Measurements from ENCODE around the gene GLUD2. TPM values are rescaled to one million over a fixed set of nuclear protein-coding genes. Genes with fewer than 3 reads are reported as not detected.
A peak's percentile ranks its signal among the peaks of the same experiment; 100 is the strongest.
"Not testable (repeated sequence)": the region's sequence is repeated elsewhere in the genome, so short reads cannot be mapped to it uniquely, and the experiment has no call there.

Gene GLUD2
- 2.9 and 3.5 TPM in 2 replicates for total RNA-seq

GRCh38 chrX:121047441-121048419 is at the start of gene GLUD2:
Gene GLUD2, plus strand, starts transcription at chrX:121047610. Its CDS starts 75 bp downstream, at chrX:121047685.
- DNase-seq (ENCODE audit: low read depth), result not testable (repeated sequence)

DNA sequence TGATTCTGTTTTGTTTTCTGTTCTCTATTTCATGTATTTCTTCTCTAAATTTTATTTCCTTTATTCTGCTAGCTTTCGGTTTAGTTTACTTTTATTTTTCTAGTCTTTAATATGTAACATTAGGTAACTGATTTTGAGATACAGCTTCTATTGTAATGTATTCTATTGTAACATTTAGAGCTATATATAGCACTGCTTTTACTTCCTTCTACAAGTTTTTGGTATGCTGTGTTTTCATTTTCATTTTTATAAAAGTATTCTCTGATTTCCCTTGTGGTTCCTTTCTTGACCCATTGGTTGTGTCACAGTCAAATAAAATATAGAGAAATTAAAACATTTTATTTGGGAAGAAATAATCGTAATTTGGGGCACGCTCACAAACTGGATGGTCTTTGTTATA is 48.0 kb upstream of the GLUD2 start:
- no peak for DNase-seq (ENCODE audit: low read depth)

DNA sequence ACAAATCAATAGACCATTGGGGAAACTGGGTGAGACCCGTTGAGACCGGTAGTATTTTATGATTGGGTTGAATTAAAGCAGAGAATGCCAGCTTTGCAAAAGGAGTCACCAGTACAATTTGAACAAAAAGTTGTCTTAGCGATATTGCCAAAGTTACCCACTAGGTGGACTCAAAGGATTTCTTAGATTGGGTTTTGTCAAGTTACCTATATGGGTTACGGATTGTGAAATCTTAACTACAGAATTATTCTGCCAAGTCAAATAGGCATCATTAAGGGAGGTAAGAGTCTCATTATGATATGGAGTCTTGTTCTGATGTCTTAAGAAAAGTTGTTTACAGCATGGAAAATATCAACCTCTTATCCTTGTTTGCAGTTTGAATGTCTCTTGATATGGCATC is 46.8 kb upstream of the GLUD2 start:
- peak; percentile 46 for DNase-seq (ENCODE audit: low read depth)

- DNase-seq (ENCODE audit: low read depth), result peak; percentile 42
These were observed 38.5 kb upstream of the GLUD2 start for GRCh38 chrX:121008920-121009319.

- DNase-seq (ENCODE audit: low read depth), result no peak
These were observed 37.6 kb upstream of the GLUD2 start for GRCh38 chrX:121009764-121010163.

DNA sequence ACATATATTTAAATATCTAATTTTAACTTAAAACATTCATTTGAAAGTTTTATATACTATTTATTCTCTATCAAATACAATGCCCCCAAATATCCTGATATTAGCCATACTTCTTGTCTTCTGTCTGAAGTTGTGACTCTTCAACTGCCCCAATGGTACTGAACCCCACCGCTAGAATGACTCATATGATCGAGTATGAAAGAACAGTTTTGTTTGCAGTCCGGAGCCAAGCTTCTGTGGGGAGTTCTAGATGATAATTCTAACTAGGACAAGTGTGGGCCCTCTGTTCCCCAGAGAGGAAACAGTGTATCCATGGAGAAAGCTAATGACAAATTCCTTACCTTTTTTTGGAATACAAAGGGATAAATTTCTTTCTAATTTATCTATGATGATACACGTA is 37.2 kb upstream of the GLUD2 start:
- DNase-seq (ENCODE audit: low read depth), result no peak

DNA sequence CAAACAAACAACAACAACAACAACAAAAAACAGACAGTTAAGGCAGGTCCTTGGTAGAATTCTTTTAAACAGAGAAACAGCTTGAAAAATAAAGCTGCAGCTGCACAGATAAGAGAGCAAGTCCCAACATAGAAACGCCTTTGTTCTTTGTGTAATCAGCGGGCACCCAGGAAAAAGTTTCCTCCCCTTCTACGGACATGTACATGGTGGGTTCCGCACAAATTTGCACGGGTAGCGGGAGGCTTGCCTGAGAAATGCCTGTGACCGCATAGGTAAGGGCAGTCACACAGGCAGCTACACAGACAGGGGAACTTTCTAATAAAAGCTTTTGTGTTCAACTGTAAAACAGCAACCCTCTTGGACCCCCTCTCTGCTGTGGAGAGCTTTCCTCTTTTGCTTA is 36.2 kb upstream of the GLUD2 start:
- DNase-seq (ENCODE audit: low read depth), result no peak

DNA sequence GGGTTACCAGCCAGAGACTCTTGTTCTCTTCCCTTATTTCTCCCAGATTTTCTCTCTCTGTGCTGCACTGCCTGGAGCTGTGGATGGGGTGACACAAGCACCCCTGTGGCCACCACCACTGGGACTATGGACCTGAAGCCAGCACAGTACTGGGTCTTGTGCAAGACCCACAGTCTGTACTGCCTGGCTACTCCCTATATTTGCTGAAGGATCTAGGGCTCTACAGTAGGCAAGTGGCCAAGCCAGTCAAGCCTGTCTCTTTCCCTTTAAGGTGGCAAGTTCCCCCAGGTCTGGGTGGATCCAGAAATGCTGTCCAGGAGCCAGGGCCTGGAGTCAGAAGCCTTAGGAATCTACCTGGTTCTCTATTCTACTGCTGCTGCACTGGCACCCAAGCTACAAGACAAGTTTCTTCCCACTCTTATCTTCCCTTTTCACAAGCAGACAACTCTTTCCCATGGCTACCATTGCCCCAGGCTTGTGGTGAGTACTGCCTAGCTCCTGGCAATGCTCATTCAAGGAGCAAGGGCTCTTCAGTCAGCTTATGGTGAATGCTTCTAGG is 33.4 kb upstream of the GLUD2 start:
- no peak for DNase-seq (ENCODE audit: low read depth)

DNA sequence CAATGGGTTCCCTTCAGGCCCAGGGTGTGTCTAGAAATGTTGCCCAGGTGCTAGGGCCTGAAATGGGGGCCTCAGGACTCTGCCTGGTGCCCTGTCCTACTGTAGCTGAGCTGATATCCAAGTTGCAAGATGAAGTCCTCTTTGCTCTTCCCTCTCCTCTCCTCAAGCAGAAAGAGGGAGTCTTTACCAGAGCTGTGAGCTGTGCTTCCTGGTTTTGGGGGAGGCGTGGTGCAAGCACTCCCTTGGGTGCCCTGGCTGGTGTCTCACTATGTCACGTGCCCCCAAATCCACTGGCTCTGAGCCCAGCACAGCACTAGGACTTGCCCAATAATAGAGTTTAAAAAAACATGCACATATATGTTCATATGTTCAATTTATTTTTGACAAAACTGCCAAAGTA is 32.6 kb upstream of the GLUD2 start:
- no peak for DNase-seq (ENCODE audit: low read depth)

DNA sequence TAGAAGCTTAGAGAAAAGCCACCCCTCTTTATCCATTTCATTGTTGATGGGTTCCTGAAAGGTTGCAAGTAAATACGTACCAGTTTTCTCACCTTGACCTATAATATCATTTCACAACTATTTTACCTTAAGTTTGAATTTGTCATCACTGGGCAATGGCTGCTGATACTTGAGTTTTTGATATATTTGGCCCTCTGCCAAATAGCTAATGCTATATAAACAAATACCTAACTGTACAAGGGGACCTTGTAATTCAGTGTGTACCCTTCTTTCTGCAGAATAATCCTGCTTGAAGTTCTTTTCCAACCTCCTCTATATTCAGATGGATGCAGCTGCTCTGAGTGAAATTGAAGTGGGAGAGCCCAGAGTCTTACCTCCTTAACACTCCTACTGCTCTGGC is 19.0 kb upstream of the GLUD2 start:
- no peak for DNase-seq (ENCODE audit: low read depth)

- no peak for DNase-seq (ENCODE audit: low read depth)
These were observed 17.3 kb upstream of the GLUD2 start for GRCh38 chrX:121030083-121030482.

GRCh38 chrX:121032531-121032930 is 14.9 kb upstream of the GLUD2 start:
- DNase-seq (ENCODE audit: low read depth), result no peak

- no peak for DNase-seq (ENCODE audit: low read depth)
These were observed 11.3 kb upstream of the GLUD2 start for GRCh38 chrX:121036137-121036536.

GRCh38 chrX:121036951-121037350 is 10.5 kb upstream of the GLUD2 start:
- DNase-seq (ENCODE audit: low read depth), result no peak

DNA sequence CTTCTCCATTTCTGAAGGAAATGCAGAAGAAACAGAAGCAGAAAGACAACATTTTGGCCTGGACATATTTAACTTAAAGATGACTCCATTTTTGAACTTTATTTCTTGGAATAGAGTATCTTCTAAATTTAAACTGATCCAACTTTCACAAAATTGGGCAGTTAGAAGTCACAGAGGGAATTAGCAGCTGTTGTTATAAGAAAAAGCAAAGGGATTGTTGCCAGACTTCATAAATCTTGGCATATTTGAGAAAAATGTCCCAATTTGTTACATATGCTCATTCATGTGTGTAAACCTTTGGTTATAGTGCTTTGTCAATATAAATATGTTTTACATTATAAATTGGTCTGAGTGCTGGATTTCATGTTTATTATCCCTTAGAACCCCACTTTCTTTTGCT is 3.4 kb downstream of the GLUD2 start:
- DNase-seq (ENCODE audit: low read depth), result no peak

- DNase-seq (ENCODE audit: low read depth), result no peak
These were observed 4.7 kb downstream of the GLUD2 start for GRCh38 chrX:121052122-121052521.

- DNase-seq (ENCODE audit: low read depth), result no peak
These were observed 14.9 kb downstream of the GLUD2 start for GRCh38 chrX:121062289-121062688.

- DNase-seq (ENCODE audit: low read depth), result no peak
These were observed 17.2 kb downstream of the GLUD2 start for GRCh38 chrX:121064579-121064978.

DNA sequence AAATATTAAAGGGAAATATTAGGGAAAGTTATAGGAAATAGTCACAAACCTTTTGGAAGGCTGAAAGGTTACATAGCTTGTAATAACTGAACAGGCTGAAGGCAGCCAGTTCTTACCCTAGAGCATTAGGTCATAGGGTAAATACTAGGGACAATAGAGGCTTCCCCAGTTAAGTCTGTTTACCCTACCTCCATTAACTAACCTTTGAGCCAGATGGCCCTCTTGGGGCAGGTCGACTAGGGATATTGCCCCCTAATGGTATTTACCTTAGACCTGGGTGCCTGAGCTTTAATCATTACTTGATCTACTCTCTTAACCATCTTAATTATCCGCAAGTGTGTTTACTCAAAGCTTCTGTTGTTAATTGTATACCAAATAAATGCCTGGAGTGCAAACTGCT is 36.8 kb downstream of the GLUD2 start:
- not testable (repeated sequence) for DNase-seq (ENCODE audit: low read depth)

DNA sequence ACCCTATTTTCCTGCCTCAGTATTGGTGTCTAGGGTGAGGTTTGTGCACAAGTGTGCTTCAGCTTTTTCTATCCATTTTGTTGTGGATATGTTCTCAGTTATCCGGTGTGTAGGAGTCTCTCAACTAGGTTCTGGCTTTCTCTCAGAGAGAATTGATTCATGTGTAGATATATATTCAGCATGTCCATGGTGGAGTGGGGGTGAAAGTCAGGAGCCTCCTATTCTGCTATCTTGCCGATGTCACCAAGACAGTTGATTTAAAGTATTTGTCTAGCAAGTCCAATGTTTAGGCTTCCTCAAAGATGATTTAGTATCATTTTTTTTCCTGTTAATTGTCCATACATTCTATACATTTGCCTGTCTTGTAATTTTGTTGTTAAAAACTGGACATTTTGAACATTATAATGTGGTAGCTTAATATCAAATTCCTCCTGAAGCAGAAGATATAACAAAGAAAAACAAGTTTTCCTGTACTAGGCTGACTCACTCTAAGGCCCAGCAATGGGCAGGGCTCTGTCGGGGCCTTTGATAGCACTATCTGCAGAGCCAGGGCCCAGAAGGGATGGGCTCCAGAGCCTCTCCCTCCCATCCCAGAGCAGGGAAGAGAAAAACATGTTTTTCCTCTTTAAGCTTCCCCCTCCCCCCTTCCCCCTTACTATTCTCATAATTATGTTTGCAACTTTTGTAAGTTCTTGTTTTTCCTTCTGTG is 37.6 kb downstream of the GLUD2 start:
- DNase-seq (ENCODE audit: low read depth), result no peak

GRCh38 chrX:121085612-121086010 is 38.2 kb downstream of the GLUD2 start:
- no peak for DNase-seq (ENCODE audit: low read depth)

DNA sequence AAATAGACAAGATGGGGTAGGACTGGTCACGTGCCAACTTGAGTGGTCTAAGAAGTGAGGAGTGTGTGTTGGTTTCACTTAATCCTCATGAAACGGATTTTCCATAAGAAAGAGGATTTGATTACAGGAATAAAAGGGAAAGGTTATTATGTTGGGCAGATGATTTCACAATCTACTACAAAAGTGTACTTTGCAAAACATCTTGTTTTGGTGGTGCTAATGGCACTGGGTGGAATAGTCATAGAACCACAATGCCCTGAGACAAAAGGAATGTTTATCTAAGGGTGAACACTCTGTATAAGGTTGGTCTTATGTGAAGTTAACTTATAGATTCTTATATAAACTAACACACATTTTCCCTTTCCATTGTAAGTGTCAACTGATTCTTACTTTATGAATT is 45.6 kb downstream of the GLUD2 start:
- peak; percentile 2 for DNase-seq (ENCODE audit: low read depth)

All from renal cortical epithelial cell (primary cell).